Natural killer cell (primary cell): ENCODE measurements around the gene SCN5A. TPM values are rescaled to one million over a fixed set of nuclear protein-coding genes. Genes with fewer than 3 reads are reported as not detected.

ENCODE experiments used
- ATAC-seq, 3 donors: fragments of 150-1000 bp in 2 of 3; fragments of 200-7000 bp in 1 of 3; cut with Tn5 transposase; 1 replicate in 1 of 3; 2 replicates in 2 of 3; pipeline ENCODE4 v1.10.0; 2021; ENCODE audit warnings: mild to moderate bottlenecking in 2 of 3, moderate library complexity in 2 of 3
- DNase-seq, 2 donors: peaks; one replicate each; pipeline versions ENCODE4 v3.0.0 to v3.0.0-alpha.2; 2013 to 2021; ENCODE audit warnings: mixed read lengths in 1 of 2
- H3K27ac ChIP-seq: one replicate; pipeline ENCODE4 v1.5.1; 2013; ENCODE audit warnings: mild to moderate bottlenecking, low read length
- H3K27me3 ChIP-seq: one replicate; pipeline ENCODE4 v1.6.1; 2013; ENCODE audit warnings: low read length; ENCODE audit not compliant: control insufficient read depth, insufficient read depth
- H3K36me3 ChIP-seq: one replicate; pipeline ENCODE4 v1.6.1; 2013; ENCODE audit warnings: low read length; ENCODE audit not compliant: control insufficient read depth, insufficient read depth
- H3K4me1 ChIP-seq: one replicate; pipeline ENCODE4 v1.6.1; 2013; ENCODE audit warnings: low read length; ENCODE audit not compliant: control insufficient read depth, insufficient read depth
- H3K4me3 ChIP-seq: one replicate; pipeline ENCODE4 v1.5.1; 2013; ENCODE audit warnings: low read length
- H3K9me3 ChIP-seq: one replicate; pipeline ENCODE4 v1.6.1; 2013; ENCODE audit warnings: low read length; ENCODE audit not compliant: control insufficient read depth, insufficient read depth
- H3K27ac Mint-ChIP-seq, 2 donors: one replicate each; pipeline ENCODE4 v1.8.0; 2022; ENCODE audit warnings: mild to moderate bottlenecking in 2 of 2, mixed read lengths in 2 of 2, moderate library complexity in 1 of 2
- H3K27me3 Mint-ChIP-seq, 2 donors: one replicate each; pipeline ENCODE4 v1.8.0; 2022; ENCODE audit warnings: low read depth in 2 of 2, mixed read lengths in 2 of 2
- H3K36me3 Mint-ChIP-seq: one replicate; pipeline ENCODE4 v1.8.0; 2022; ENCODE audit warnings: mixed read lengths
- H3K4me1 Mint-ChIP-seq, 2 donors: one replicate each; pipeline ENCODE4 v1.8.0; 2022; ENCODE audit warnings: mixed read lengths in 2 of 2
- H3K4me3 Mint-ChIP-seq: one replicate; pipeline ENCODE4 v1.8.0; 2022; ENCODE audit warnings: mild to moderate bottlenecking, moderate library complexity, mixed read lengths
- H3K9me3 Mint-ChIP-seq, 2 donors: one replicate each; pipeline ENCODE4 v1.8.0; 2022; ENCODE audit warnings: mixed read lengths in 2 of 2
- WGBS: methylation state at CpG from one replicate; pipeline ENCODE4 v1.1.7; 2013; ENCODE audit warnings: missing lambda C conversion rate; ENCODE audit not compliant: insufficient coverage; 5-methylcytosine and 5-hydroxymethylcytosine counted together
- intact Hi-C: fragments of 100-400 bp; cut with micrococcal nuclease; formaldehyde crosslinking; loops from one replicate; pipeline ENCODE4 v1.14.2; 2022
- total RNA-seq, 4 donors: library from RNA; stranded (reverse); fragments of 120-200 nt in 1 of 4; gene quantifications; one replicate each; pipeline versions ENCODE4 v1.2.3 to v1.2.4, GENCODE V29; 2013 to 2022
- TF ChIP-seq, protein P1 (sequence below): fragments of 200-600 bp; IDR thresholded peaks from one replicate; pipeline ENCODE4 v1.8.0; 2022; ENCODE audit warnings: antibody characterized with exemption

SCN5A gene
- total RNA-seq, 3 donors from 2014 or later (not counting 1 experiment from before 2014, with no cell fraction given): 0.50 TPM; not detected in 2

DNA sequence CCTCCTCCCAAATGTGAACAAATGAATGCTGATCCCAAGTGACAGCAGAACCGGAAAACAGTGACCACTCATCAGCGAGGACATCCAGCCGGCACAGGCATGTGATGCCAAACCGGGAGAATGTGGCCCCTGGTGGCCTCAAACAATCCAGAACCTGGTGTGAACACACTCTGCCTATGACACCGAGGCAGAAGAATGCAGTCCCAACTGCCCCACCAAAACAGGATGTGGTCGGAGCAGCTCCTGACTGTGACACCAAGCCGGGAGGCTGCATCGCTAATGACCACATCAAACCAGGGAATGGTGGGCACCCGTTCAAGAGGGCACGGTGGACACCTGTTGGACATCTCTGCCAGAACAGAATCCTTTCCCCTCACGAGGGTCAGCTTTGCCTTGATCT is 15.4 kb downstream of the SCN5A start:
- 43% methylated on average over 11 of the region's 11 CpGs for WGBS
- Histone ChIP-seq H3K4me3 (no peak overlapping the region), H3K27me3 (no peaks in the 10 kb centered on the region), H3K9me3 (no peaks in the 10 kb centered on the region), H3K36me3 (no peaks in the 10 kb centered on the region), H3K4me1 (no peaks in the 10 kb centered on the region), H3K27ac (no peak overlapping the region)
- Mint-ChIP-seq H3K36me3 (no peaks in the 10 kb centered on the region), H3K27ac (no peak overlapping the region), H3K9me3 (no peaks in the 10 kb centered on the region), H3K4me3 (no peak overlapping the region), H3K4me1 (peaks cover 0 to 5% of the 10 kb centered on the region in 2 donors), H3K27me3 (peaks cover 6 to 12% of the 10 kb centered on the region in 2 donors)
- TF ChIP-seq, protein P1, sequence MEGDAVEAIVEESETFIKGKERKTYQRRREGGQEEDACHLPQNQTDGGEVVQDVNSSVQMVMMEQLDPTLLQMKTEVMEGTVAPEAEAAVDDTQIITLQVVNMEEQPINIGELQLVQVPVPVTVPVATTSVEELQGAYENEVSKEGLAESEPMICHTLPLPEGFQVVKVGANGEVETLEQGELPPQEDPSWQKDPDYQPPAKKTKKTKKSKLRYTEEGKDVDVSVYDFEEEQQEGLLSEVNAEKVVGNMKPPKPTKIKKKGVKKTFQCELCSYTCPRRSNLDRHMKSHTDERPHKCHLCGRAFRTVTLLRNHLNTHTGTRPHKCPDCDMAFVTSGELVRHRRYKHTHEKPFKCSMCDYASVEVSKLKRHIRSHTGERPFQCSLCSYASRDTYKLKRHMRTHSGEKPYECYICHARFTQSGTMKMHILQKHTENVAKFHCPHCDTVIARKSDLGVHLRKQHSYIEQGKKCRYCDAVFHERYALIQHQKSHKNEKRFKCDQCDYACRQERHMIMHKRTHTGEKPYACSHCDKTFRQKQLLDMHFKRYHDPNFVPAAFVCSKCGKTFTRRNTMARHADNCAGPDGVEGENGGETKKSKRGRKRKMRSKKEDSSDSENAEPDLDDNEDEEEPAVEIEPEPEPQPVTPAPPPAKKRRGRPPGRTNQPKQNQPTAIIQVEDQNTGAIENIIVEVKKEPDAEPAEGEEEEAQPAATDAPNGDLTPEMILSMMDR: no peak
- ATAC-seq: no peak
- DNase-seq: no peak
- intact Hi-C loops: no loop called here

DNA sequence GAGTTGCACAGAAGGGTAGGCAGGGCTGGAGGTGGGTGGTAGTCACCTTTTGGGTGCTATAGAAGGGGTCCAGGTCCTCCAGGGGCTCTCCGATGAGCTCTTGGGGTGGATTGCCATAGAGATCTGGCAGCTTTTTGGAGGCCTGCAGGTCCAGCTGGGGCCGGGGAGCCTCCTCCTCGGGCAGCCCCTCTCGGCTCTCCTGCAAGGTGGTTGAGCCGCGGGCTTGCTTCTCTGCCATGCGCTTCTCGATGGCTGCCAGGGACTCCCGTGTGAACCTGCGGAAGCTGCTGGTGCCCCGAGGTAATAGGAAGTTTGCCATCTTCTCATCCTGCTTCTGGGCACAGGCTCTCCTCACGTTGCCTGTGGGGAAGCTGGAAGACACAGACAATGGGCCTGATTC is 16.5 kb downstream of the SCN5A start:
- H3K9me3 ChIP-seq: no peaks in the 10 kb centered on the region

DNA sequence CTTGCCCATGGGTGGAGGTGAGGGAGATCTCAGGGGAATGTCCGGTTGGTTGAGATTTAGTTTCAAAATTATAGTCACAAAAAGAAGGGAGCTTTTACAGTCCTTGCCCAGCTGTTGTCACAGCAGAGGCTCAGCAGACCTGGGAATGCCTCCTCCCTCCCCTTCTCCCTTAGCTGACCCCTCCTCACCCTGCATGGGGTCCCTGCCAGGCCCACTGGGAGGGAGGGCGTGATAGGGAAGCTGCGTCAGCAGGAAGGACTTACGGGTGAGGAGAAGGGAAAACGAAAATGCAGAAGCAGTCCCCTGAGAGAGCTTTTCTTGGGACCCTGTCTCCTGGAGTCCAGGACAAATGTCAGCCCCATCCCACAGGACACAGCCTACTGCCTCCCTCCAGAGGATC is 18.9 kb downstream of the SCN5A start:
- TF ChIP-seq, protein P1: no peak
- intact Hi-C loops: no loop called here
- H3K4me1 ChIP-seq: no peaks in the 10 kb centered on the region
- Mint-ChIP-seq H3K27me3 (peaks cover 4 to 6% of the 10 kb centered on the region in 2 donors), H3K4me3 (no peak overlapping the region), H3K4me1 (peaks cover 0 to 5% of the 10 kb centered on the region in 2 donors), H3K27ac (no peak overlapping the region), H3K9me3 (no peaks in the 10 kb centered on the region), H3K36me3 (no peaks in the 10 kb centered on the region)
- H3K9me3 ChIP-seq: no peaks in the 10 kb centered on the region
- no peaks in the 10 kb centered on the region for H3K36me3 ChIP-seq
- DNase-seq (no peak), ATAC-seq (no peak)
- no peak overlapping the region for H3K27ac ChIP-seq
- 76% methylated on average over 5 of the region's 5 CpGs for WGBS
- H3K27me3 ChIP-seq: no peaks in the 10 kb centered on the region
- no peak overlapping the region for H3K4me3 ChIP-seq

More for the DNA sequence above, 16.5 kb downstream of the SCN5A start:
- intact Hi-C loops: no loop called here
- no peak for DNase-seq
- Histone ChIP-seq H3K27me3 (no peaks in the 10 kb centered on the region), H3K4me1 (no peaks in the 10 kb centered on the region), H3K36me3 (no peaks in the 10 kb centered on the region), H3K4me3 (no peak overlapping the region), H3K27ac (no peak overlapping the region)
- Mint-ChIP-seq H3K4me3 (no peak overlapping the region), H3K36me3 (no peaks in the 10 kb centered on the region), H3K4me1 (peaks cover 0 to 5% of the 10 kb centered on the region in 2 donors), H3K9me3 (no peaks in the 10 kb centered on the region), H3K27ac (no peak overlapping the region), H3K27me3 (peaks cover 6 to 9% of the 10 kb centered on the region in 2 donors)
- ATAC-seq: no peak
- WGBS: 92% methylated on average over 12 of the region's 12 CpGs
- TF ChIP-seq, protein P1: no peak

DNA sequence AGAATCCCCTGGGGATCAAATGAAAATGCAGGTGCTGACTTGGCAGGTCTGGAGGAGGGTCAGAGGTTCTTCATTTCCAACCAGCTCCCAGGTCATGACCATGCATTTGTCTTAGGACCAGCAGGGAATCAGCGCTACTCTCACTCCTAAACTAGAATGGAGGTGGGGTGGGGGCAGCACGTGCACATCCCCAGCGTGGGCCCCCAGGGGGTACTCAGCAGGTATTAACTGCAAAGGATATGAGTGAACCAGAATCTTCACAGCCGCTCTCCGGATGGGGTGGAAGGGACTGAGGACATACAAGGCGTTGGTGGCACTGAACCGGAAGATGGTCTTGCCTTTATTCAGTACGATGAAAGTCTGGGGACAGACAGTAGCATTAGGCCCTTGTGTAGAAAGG is 19.4 kb downstream of the SCN5A start:
- DNase-seq: no peak
- H3K27ac ChIP-seq: no peak overlapping the region
- no peaks in the 10 kb centered on the region for H3K27me3 ChIP-seq
- no peak overlapping the region for H3K4me3 ChIP-seq
- no peaks in the 10 kb centered on the region for H3K36me3 Mint-ChIP-seq
- H3K36me3 ChIP-seq: no peaks in the 10 kb centered on the region
- no peaks in the 10 kb centered on the region for H3K4me1 ChIP-seq
- H3K27me3 Mint-ChIP-seq: peaks cover 4 to 6% of the 10 kb centered on the region in 2 donors
- no peaks in the 10 kb centered on the region for H3K9me3 ChIP-seq
- H3K9me3 Mint-ChIP-seq: no peaks in the 10 kb centered on the region
- no peak overlapping the region for H3K27ac Mint-ChIP-seq
- TF ChIP-seq, protein P1: no peak
- H3K4me3 Mint-ChIP-seq: no peak overlapping the region
- intact Hi-C loops: no loop called here
- 90% methylated on average over 8 of the region's 8 CpGs for WGBS
- no peak for ATAC-seq
- peaks cover 0 to 5% of the 10 kb centered on the region in 2 donors for H3K4me1 Mint-ChIP-seq
